GM12878 (cell line): Measurements from ENCODE around the gene NDUFA11. TPM values are rescaled to one million over a fixed set of nuclear protein-coding genes. Genes with fewer than 3 reads are reported as not detected.

Source experiments
- CBFB ChIP-seq: IDR thresholded peaks from 2 replicates; pipeline ENCODE4 v1.6.1; 2016; ENCODE audit warnings: antibody characterized with exemption, low read depth
- SMC3 ChIP-seq: IDR thresholded peaks from 2 replicates; pipeline ENCODE4 v1.6.1; 2011; ENCODE audit warnings: low read length, improper control_type of control experiment, borderline replicate concordance
- WRNIP1 ChIP-seq: IDR thresholded peaks from 2 replicates; pipeline ENCODE4 v1.6.1; 2011; ENCODE audit warnings: low read depth, low read length, improper control_type of control experiment, borderline replicate concordance
- ZBTB40 ChIP-seq: fragments of 450-650 bp; IDR thresholded peaks from 2 replicates; pipeline ENCODE4 v1.6.1; 2016; ENCODE audit warnings: mild to moderate bottlenecking, moderate library complexity, borderline replicate concordance
- ZNF687 ChIP-seq: fragments of 450-650 bp; IDR thresholded peaks from 2 replicates; pipeline ENCODE4 v1.6.1; 2017; ENCODE audit warnings: mild to moderate bottlenecking, moderate library complexity
- polyA plus RNA-seq, 11 experiments: library from polyadenylated mRNA; depleted of rRNA in 4 of 11; unstranded in 6 of 11; stranded (reverse) in 5 of 11; fragments of >200 nt; fragmentation: Nextera tagmentation in 4 of 11; fragmentation: Illumina TruSeq in 1 of 11; extraction: Ambion mirVana in 4 of 11; extraction: Trizol in 1 of 11; gene quantifications; 1 replicate in 1 of 11; 2 replicates in 10 of 11; pipeline versions ENCODE4 v1.2.1 to v1.2.3, GENCODE V29; 2011 to 2016; ENCODE audit warnings: inconsistent platforms in 2 of 11, missing spikeins in 2 of 11, low read depth in 1 of 11
- total RNA-seq, 4 experiments: library from RNA; depleted of rRNA in 3 of 4; stranded (reverse); fragments of >200 nt in 3 of 4; fragmentation: Illumina TruSeq in 1 of 4; extraction: Trizol in 1 of 4; gene quantifications; 2 replicates each; pipeline versions ENCODE4 v1.2.1 to v1.2.3, GENCODE V29; 2013 to 2021

The NDUFA11 gene
- total and polyA plus RNA-seq, 10 of the 15 experiments (the other 5 are each of a cell fraction or from before 2014, with no cell fraction given): 108 to 600 (median 289) TPM

- TF ChIP-seq ZNF687: no peak
- TF ChIP-seq WRNIP1: no peak
- TF ChIP-seq SMC3: no peak
- no peak for TF ChIP-seq ZBTB40
- TF ChIP-seq CBFB: no peak
Observed at GRCh38 chr19:5931251-5931650, 27.7 kb upstream of the NDUFA11 start (continued).
